ENCODE results near the gene INPP1.

DNA sequence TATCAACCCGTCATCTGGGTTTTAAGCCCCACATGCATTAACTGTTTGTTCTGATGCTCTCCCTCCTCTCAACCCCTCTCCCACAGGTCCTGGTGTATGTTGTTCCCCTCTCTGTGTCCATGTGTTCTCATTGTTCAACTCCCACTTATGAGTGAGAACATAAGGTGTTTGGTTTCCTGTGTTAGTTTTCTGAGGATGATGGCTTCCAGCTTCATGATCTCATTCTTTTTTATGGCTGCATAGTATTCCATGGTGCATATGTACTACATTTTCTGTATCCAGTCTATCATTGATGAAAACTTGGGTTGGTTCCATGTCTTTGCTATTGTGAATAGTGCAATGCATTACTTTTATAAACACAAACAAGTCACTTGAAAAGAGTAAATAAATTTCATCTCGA, 7.0 kb upstream of the INPP1 start:
- TF ChIP-seq CTCF (optimal IDR thresholded peaks at IDR 0.05 in 1 of 3, IDR thresholded peaks at IDR 0.05 in 1 of 3, conservative IDR thresholded peaks at IDR 0.05 in 1 of 3; ENCODE audit: extremely low read depth in 1 of 3, insufficient read depth in 2 of 3, low read length in 3 of 3) (no peak), EZH2 (IDR thresholded peaks at IDR 0.05; ENCODE audit: low read length) (no peak)
